ENCODE measurements around the gene FGF14.

- TF ChIP-seq CTCF (IDR thresholded peaks at IDR 0.05) (no peak), POLR2A (IDR thresholded peaks at IDR 0.05) (no peak)
Observed at GRCh38 chr13:102380012-102380411, 21.8 kb downstream of the FGF14 start.

All from lower leg skin (tissue), 3 donors.